HG03460 (cell line): ENCODE data around the gene THAP12.
"Not testable (repeated sequence)": the region's sequence is repeated elsewhere in the genome, so short reads cannot be mapped to it uniquely, and the experiment has no call there.

Experiments
- ATAC-seq: cut with Tn5 transposase; IDR thresholded peaks from one replicate; pipeline ENCODE4 v1.9.1; 2021; ENCODE audit not compliant: unreplicated experiment

The THAP12 gene

GRCh38 chr11:76329084-76329648 is 51.8 kb downstream of the THAP12 start:
- ATAC-seq, result no peak

GRCh38 chr11:76327756-76328388 is 53.1 kb downstream of the THAP12 start:
- no peak for ATAC-seq

GRCh38 chr11:76327202-76327601 is 53.7 kb downstream of the THAP12 start:
- no peak for ATAC-seq

- ATAC-seq, result no peak
Measured at GRCh38 chr11:76325185-76325584, 55.7 kb downstream of the THAP12 start.

GRCh38 chr11:76323804-76324203 is 57.1 kb downstream of the THAP12 start:
- ATAC-seq, result no peak

- ATAC-seq, result not testable (repeated sequence)
Measured at GRCh38 chr11:76323375-76323774, 57.6 kb downstream of the THAP12 start.

GRCh38 chr11:76322942-76323341 is 58.0 kb downstream of the THAP12 start:
- ATAC-seq, result no peak

GRCh38 chr11:76322540-76322939 is 58.4 kb downstream of the THAP12 start:
- no peak for ATAC-seq

- no peak for ATAC-seq
Measured at GRCh38 chr11:76321820-76322524, 59.0 kb downstream of the THAP12 start.

- ATAC-seq, result no peak
Measured at GRCh38 chr11:76321340-76321739, 59.6 kb downstream of the THAP12 start.

GRCh38 chr11:76320929-76321328 is 60.0 kb downstream of the THAP12 start:
- no peak for ATAC-seq

- ATAC-seq, result not testable (repeated sequence)
Measured at GRCh38 chr11:76319798-76320197, 61.1 kb downstream of the THAP12 start.

- ATAC-seq, result no peak
Measured at GRCh38 chr11:76318744-76319384, 62.1 kb downstream of the THAP12 start.

GRCh38 chr11:76317296-76317695 is 63.6 kb downstream of the THAP12 start:
- no peak for ATAC-seq

- no peak for ATAC-seq
Measured at GRCh38 chr11:76316726-76317125, 64.2 kb downstream of the THAP12 start.

GRCh38 chr11:76315182-76315853 is 65.6 kb downstream of the THAP12 start:
- ATAC-seq, result no peak

GRCh38 chr11:76314741-76315090 is 66.2 kb downstream of the THAP12 start:
- ATAC-seq, result no peak

GRCh38 chr11:76313913-76314740 is 66.8 kb downstream of the THAP12 start:
- no peak for ATAC-seq

- ATAC-seq, result no peak
Measured at GRCh38 chr11:76313271-76313670, 67.7 kb downstream of the THAP12 start.

- ATAC-seq, result no peak
Measured at GRCh38 chr11:76310832-76311595, 69.9 kb downstream of the THAP12 start.
